HG02938 (cell line): ENCODE measurements around the gene TEX26.

Source experiments
- ATAC-seq: cut with Tn5 transposase; IDR thresholded peaks from one replicate; pipeline ENCODE4 v1.9.1; 2021; ENCODE audit warnings: mild to moderate bottlenecking, moderate library complexity; ENCODE audit not compliant: unreplicated experiment

The TEX26 gene

DNA sequence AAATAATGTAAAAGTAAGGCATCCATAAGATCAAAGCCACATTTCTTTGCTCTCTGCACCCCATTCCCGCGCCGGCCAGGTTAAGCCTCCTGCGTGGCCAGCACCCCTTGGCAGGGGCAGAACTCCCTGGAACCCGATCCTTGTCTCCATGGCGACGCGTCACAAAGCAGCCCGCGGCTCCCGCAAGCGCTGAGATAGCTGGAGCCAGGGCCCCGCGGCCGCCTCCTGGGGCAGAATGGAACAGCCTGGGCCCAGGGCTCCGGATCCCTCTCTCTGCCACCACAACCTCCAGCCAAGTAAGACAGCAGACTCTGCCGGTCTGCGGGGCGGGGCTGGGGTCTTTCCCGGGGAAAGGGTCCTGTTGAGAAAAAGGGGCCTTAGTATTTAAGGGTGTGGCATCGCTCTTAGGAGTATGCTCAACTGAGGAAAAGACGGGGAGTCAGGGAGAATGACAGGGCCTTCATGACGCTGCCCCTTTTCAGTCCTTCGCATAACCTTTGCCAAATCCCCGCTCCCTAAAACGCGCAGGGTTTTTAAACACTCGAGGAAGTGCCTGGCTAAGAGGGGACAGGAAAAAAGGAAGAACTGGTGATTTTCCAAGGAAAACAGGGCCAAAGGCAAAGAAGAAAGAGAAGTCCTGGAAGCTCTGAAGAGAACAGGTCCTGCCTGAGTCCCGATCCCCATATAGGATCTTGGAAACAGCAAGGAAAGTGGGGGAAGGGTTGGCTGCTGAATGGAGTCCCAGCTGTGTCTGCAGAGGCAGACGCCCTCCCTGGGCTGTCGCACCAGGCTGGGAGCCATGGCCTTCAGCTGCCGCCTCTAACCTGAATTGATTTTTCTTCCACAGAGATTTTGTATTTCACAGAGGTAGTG, at the start of gene TEX26:
TSS of gene TEX26 (plus strand) at position 176 of the 873 bp plus-strand sequence. CDS start at position 236, 60 bp downstream.
- ATAC-seq = no peak

DNA sequence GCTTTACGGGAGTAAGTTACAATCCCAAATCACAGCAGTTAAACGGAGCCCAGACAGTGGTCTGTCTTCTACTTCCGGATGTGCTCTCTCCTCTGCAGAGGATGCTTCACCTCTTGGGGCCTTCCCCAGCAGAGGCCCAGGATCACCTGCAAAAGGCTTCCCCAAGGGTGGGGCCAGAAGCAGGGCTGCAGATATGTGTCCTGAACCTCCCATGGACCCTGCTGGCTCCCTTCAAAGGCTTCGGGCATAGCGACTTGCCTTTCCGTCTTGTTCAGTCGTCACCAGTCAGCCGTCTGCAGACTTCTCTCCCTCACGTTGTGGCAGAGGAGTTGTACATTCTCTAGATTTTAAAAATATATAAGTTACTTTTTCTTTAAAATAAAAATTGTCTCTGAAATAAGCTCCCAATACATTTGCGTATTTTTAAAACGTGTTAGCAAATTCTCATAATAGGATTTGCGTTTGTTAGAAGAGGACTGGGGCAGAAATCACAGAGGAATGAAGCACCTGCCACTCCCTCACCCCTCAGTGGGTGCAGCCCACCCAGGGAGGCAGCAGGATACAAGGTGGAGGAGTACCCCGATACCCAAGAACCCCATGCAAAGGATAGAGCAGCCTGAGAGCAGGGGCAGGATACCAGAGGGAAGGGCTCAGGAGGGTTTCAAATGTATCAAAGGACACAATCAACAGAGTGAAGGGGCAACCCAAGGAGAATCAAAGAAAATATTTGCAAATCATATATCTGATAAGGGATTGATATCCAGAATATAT, 49.3 kb upstream of the TEX26 start:
- no peak for ATAC-seq

DNA sequence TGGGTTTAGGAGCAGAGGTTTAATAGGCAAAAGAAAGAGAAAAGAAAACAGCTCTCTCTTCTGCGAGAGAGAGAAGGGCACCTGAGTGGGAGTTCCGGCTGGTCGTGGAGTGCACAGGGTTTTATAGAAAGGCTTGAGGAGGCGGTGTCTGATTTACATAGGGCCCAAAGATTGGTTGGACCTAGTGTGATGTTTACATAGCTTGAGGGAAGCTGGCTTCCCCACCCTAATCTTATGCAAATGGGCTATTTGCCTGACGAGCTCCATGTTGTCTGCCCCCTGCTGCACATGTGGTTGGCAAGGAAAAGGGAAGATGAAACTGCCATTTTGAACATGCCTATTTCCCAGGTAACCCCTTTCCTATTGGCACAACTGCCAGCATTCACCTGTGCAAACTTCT, 47.9 kb upstream of the TEX26 start:
- ATAC-seq = no peak

DNA sequence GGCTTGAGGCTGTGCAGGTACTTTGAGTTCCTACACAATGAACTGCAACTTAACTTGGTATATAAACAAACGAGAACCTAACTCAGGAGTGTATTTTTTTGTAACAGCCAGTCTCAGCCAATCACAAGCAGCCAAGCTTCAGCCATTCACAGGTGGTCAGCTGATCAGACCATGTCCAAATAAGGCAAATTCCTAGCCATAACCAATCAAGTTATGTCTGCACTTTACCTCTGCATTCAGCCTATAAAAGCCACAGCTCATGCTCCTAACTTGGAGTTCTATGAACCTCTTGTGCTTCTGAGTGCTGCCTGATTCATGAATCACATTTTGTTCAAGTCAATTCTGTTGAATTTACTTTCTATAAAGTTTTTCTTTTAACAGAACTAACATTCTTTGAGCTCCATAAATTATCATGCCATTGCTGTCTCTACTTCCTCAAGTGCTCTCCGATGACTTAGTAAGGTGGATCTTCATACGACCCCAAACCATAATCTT, 43.2 kb upstream of the TEX26 start:
- no peak for ATAC-seq

DNA sequence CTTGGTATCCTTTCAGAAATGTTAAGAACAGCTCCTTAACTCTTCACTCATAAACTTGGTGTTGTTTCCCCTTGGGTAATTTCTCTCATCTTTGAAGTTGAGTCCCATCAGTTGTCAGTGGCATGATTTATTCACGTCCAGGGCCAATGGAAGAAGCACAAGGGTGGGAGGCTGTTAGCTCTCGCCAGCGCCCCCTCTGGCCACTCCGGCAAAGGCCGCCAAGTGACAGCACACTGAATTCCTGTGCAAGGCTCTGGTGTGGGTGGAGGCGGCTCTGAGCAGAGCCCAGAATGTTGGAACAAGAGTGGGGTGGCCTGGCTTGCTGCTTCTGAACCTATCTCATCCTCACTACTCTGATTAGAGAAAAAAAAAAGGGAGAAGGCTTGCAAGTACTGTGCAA, 39.5 kb upstream of the TEX26 start:
- no peak for ATAC-seq

DNA sequence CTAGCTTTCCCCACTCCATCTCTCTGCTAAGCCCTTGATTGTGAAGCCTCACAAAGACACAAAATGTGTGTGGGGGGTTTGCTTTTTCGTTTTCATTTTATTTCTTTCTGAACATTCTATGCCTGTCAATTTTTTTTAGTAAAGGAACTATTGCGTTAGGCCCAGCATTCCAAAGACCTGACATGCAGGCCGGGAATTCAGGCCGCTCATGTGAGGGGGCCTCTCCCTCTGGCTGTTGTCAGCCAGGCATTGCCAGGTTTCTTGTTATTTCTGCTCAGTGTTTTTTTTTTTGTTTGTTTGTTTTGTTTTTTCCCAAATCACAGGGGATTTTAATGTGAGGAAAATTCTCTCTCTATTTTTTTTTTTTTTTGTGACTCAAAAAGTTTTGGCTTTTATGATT, 36.7 kb upstream of the TEX26 start:
- no peak for ATAC-seq

DNA sequence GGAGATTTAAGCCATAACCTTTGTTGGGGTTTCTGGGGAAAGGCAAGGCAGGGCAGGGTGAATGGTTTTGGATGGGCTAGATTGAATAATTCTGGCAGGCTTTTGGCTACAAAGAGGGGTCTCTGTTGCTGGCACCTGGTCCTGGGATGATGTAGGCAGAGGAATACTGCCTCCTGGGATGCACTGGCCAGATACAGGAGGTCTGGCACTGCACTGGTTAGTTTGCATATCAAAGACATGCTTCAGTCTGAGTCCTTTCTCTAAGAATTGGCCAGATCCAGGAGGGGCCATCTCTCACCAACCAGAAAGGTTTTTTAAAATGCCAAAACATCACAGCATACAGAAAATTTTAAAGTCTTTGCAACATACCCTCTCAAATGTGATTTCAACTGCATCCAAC, 34.4 kb upstream of the TEX26 start:
- no peak for ATAC-seq

DNA sequence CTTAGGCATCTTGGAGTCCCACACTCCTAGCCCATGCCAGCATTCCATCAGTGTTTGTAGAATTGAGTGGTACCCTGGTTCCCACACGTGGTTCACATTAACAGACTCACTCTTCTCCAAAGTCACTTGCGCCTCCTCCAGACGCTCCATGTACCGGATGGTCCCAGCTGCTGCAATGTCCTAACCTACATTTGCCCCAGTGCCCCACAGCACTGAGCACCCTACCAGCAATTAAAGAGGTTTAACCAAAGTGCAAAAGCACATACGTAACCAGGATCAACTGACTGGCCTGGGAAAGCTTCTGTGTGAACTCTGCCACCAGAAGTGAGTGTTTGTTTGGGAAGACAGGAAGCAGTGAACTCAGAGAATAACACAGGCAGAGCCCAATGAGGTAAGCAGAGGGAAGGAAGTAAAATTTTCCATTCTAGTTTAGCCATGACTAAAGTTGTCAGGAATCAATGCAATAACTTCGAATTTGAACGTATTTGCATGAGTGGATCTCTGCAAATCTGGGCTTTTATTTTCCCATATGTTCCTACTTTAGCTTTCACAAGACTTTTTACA, 33.7 kb upstream of the TEX26 start:
- no peak for ATAC-seq

DNA sequence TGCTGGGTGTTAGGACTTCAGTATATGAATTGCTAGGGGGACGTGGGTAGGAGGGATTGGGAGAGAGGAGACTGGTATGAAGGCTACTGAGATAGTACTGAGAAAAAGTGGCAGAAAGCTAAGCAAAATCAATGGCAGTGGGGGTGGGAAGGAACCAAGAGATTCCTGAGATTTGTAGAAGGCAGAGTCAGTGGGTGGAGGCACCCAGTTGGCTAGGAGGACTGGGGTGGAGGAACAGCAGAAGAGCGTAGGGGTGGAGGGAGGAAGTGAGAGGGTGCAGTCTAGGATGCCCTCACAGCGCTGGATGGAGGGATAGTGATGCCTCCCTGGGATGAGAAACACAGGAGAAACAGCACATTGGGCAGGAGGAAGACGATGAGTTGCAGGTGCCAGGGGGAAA, 32.0 kb upstream of the TEX26 start:
- no peak for ATAC-seq

DNA sequence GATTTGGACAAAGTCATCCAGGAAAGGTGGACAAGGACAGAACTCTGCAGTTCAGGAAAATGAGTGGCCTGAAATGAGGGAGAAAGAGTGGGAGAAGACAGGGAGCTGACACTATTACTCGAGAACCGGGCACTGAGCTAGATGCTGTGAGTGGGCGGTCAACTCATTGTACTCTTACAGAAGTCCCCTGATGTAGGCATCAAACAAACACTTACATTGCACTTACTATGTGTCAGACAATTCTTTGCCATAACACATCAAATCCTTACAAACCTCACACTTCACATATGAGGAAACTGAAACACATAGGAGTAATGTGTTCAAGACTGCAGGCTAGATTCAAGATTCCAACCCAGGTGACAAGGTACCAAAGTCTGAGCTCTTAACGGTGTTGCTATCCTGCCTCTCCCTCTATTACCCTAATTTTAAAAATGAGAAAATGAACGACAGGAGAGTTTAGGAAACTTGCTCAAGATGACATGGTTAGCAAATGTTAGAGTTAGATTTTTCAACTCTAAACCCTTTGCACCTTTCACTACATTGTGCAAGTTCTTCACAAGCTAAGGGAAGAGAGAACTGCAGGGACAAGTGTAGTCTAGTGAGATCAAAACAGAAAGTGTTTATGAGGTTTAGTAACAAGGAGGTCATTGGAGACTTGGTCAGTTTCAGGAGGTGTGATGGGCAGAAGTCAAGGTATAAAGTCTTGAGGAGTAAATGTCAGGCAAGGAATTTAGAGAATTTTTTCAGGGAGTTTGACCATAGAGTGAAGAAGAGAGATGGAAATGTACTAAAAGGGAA, 31.3 kb upstream of the TEX26 start:
- ATAC-seq = peak; percentile 70

DNA sequence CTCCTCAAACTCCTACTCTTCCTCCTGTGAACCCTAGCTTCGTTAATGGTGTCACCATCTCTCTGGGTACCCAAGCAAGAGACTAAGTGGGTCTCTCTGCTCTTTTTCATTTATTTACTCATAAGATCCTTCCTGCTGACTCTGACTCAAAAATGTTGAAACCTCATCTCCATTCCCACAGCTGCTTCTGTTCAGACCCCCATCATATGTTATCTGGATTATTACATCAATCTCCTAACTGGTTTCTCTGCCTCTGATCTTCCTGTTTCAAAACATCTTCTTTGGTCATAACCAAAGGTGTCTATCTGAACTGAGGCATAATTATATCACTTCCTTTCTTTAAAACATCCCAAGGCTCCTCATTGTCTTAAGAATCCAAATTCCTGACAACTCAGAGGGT, 28.4 kb upstream of the TEX26 start:
- ATAC-seq = no peak

DNA sequence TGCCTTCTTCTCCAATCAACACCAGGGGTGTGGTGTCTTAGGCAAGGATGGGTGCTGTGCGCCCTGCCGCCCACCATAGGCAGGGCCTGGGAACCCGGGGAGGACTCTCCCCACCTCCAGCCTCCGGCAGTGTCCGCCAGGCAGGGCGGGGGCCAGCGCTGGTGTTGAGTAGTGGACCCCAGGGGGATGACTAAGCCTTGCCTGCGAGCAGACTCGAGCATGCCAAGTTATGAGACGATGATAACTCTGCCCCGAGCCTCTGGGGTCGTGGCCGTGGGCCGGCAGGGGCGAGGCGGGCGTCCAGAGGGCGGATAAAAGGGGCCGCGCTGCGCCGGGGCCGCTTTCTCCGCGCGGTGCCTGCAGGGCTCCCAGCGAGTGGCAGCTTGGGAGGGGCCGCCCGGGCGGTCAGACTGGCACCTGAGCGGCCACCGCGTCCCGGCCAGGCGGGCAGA, 26.5 kb upstream of the TEX26 start, which contains the start of gene MEDAG:
TSS of gene MEDAG (plus strand) at position 340 of the 452 bp plus-strand sequence. CDS start 245 bp downstream, outside the sequence.
- no peak for ATAC-seq

DNA sequence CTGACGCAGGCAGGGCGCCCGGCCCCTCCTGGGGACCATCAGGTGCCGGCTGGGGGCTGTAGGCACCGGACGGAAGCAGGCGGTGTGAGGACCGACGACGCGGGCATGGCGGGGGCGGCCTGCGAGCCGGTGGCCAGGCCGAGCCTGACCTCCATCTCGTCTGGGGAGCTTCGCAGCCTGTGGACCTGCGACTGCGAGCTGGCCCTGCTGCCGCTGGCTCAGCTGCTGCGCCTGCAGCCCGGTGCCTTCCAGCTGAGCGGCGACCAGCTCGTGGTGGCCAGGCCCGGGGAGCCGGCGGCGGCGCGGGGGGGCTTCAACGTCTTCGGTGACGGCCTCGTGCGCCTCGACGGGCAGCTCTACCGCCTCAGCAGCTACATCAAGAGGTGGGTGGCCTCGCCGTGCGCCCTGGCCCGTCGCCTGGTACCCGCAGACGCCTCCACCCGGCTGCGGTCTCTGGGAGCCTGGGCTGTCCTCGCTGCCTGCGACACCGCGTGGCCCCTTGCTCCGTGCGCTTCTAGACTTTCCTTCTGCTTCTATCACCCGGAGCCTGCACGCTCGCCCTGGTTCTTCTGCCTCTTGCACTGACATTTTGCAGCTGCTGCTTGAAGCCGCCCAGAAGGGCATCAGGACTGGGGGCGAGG, 25.9 kb upstream of the TEX26 start:
- ATAC-seq = no peak

DNA sequence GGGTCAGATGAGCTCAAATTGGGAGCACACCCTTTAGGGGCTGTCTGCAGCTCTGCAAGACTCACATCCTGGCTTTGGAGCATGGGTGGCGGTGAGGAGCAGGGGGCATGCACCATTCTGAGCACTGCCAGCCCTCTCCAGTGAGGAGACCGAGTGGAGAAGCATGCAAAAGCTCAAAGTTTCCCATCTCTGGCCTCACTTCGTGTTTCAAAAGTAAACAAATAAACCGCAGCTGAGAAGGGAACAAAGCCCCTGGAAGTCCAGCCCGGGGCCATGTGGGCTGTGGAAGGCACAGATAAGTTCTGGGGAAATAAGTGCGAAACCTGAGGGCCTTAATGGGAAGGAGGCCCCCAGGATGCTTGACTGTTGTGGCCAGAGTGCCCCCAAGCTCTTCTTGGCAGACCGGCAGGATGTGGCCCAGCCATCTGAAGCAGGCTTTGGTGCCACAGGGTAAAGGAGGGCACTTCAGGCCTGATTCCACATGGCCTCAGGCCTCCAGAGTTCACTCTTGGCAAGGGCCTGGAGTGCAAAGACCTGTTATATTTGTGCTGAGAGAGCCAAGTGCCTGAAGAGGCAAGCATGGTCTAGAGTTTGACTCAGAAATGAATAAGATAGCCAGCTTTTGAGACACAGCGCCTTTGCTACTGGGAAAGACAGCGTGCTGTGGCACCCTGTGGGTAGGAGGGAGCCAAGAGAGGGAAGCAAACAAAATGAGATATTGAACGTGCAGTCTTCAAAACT, 25.2 kb upstream of the TEX26 start:
- ATAC-seq = no peak

DNA sequence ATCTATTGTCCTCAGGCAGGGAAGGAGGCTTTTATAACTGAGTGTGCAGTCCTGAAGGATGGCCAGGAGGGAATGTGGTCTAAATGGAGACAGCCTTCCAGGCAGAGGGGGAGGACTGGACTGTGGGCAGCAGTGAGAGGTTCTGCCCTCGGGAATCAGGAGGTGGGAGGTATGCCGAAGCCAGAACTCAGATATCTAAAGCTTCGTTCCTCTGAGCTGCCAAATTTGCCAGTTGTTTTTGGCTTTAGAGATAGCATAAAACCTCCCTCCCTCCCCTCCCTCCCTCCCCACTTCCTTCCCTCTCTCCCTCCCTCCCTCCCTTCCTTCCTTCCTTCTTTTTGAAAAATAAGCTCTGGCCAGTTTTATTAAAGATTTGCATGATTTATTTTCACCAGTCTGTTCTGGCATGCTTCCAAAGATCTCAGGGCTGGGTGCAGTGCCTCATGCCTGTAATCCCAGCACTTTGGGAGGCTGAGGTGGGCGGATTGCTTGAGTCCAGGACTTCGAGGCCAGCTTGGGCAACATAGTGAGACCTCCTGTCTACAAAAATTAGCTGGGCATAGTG, 24.0 kb upstream of the TEX26 start:
- no peak for ATAC-seq

DNA sequence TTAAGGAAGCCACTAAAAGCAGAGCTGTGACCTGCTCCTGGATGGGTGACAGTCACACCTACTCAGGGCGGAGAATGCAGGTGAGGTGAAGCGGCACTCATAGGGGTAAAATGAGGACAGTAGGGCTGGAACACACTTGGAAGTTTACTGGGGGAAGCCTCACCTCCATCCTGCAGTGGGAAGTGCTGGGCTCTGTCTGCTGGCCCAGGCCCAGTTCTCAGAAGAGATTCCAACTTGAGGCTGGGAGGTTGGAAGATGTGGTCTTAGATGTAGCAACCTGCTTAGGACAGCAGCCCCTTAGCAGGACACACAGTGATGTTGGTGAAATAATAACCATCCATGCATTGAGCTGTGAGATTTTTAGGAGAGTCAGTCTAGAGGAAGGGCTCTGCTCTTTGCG, 21.8 kb upstream of the TEX26 start:
- no peak for ATAC-seq

DNA sequence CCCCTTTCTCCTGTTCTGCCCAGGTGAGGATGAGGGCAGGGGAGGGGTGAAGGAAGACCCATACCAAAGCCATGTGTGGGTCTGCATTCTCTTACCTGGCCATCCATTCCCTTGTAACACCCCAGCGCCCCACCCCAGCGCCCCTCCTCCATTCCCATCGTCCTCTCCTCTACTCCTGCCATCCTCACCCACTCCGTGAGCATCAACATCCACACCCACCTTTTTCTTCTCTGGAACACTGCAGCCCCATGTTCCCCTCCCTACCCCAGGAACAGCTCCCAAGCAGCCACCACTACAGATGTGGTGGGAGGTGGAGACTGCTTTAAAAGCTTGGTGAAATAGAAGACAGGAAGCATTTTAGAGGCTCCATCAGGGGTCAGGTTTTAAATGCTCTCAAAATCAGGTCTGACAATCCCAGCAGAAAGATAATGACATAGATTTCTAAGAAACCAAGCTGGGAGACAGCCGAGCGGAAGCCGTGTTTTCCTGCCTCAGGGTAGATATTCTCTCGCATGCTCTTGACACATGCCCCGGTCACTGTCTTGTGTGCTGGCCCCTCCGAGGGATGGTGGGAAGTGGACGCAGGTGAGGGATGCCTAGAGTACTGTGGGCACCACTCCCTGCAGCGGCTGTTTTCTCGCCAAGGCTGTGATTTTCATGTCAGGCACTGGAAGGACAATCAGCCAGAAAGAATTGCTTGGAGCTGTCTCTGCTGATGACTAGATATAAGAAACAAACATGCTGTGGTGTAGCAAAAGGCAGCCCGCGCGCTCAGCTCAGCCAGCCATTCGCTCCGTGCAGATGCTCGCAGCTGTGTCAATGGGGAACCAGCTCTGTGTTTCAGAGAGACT, 16.5 kb upstream of the TEX26 start:
- no peak for ATAC-seq

DNA sequence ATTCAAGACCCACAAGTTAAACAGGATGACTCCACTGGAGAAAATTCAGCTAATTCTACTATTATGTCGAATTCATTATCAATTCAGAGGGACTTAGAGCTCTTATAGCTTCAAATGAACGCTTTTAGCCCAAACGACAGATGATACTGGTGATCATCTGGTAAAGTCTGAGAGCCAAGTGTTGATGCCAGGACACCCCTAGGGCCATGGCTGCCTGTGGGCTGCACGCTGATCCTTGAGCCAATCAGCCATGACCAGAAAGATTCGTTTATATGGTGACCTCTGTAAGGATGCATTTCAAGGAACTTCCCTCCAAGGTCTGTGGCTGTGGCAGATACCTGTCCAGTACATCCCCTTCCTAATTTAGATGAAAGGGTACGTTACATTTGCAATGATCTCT, 15.5 kb upstream of the TEX26 start:
- ATAC-seq = no peak
